Tongue (tissue), 2 donors: ENCODE results near the gene SPIRE2. TPM values are rescaled to one million over a fixed set of nuclear protein-coding genes. Genes with fewer than 3 reads are reported as not detected.
A peak's percentile ranks its signal among the peaks of the same experiment; 100 is the strongest.

Experiments
- DNase-seq: peaks from one replicate; pipeline ENCODE4 v3.0.0-alpha.2; 2015
- total RNA-seq: library from RNA; depleted of rRNA; stranded (reverse); fragments of >200 nt; gene quantifications from one replicate; pipeline ENCODE4 v1.2.3, GENCODE V29; 2014

SPIRE2 gene
- total RNA-seq, 1 donor from 2014 or later, result 2.5 TPM

DNA sequence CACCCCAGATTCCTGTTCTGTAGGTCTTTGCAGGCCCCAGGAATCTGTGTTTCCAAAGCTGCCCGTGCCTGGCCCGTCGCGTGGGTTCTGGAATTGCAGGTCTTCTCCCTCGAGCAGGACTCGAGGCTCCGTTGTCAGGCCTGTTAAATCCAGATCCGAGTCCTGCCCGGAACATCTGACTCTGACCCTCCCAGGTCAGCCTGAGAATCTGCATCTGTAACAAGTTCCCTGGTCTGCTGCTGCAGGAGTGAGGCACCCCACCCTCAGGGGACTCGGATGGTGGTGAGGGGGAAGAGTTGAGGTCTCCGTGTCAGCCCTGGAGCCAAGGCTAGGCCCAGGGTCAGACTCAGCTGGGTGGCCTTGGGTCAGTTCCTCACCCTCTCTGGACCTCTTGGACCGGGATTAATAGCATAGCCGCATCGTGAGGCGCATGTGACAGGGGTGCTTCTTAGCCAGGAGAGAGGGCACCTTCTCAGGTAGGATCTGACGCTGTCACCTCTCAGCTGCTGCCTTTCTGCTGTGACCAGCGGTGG is 8.8 kb downstream of the SPIRE2 start:
- DNase-seq, result no peak

DNA sequence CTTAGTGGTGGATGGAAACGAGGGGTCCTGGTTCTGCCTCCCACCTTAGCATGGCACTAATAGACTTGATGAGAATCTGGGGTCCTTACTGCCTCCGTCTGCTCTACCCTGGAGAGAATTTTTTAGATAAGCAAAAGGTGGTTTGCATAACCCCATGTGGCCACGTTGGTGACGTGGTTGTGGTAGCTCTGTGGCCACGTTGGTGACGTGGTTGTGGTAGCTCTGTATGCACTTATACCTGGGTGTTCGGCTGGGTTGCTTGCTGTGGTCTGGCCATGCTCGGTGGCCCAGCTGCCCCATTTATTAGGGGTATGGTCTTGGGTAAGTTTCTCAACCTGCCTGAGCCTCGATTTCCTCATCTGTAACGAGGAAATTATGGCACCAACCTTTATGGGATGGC is 13.0 kb downstream of the SPIRE2 start:
- no peak for DNase-seq

DNA sequence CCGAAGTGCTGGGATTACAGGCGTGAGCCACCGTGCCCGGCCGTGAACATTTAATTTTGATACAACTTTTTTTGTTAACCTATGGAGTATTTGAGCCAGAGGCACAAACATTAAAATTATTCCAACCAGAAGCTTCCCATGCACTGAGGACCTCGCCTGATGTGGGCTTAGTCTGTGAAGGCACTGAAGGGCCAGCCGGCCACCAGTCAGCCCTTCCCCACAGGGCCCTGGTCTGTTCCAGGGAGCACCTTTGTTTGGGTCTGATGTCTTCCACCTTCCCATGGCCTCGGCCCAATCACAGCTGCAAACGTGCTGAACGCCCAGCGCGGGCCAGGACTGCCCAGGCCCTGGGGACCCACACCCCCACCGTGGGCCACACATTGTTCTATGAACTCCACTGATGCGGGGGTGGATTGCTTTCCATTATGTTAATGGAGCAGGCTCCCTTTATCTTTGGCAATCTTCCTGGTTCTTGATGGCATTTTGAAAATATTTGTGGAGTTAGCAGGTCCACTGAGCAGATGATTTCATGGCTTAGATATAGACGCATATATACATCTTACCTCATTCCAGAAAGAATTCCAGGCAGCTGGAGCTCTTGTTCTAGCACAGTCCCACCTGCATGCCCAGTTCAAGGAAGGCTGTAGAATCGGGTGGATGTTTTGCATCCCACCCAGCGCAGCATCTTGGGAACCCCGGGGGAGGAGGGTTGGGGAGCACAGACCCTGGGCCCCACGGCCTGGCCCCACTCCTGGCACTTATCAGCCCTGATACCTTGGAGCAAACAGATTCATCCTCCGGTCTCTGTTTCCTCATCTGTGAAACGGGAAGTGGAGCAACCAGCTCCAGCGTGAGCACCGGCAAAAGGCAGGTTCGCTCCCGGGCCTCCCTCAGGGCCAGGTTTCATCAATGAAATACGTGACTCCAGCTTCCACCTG is 14.5 kb downstream of the SPIRE2 start:
- no peak for DNase-seq

DNA sequence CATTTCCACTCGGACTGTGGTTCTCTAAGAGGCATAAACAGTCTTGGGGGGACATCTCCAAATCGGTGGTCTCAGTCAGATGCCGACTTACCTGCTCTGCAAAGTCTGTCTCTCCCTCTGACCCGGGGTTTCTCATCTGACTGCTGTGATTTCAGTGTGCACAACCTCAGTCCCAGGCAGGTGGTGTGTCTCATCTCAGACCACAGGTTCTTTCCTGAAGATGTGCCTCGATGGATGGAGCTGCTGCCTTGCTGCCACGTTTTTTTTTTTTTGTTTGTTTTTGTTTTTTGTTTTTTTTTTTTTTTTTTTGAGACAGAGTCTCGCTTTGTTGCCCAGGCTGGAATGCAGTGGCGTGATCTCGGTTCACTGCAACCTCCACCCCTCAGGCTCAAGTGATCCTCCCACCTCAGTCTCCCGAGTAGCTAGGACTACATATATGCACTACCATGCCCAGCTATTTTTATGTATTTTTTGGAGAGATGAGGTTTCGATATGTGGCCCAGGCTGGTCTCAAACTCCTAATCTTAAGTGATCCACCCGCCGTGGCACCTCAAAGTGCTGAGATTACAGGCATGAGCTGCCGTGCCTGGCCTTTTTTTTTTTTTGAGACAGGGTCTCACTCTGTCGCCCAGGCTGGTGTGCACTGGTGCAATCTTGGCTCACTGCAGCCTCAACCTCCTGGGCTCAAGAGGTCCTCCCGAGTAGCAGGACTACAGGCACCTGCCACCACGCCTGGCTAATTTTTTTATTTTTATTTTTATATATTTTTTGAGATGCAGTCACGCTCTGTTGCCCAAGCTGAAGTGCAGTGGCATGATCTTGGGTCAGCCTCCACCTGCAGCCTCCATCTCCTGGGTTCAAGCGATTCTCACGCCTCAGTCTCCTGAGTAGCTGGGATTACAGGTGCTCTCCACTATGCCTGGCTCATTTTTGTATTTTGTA is 15.4 kb downstream of the SPIRE2 start:
- no peak for DNase-seq

DNA sequence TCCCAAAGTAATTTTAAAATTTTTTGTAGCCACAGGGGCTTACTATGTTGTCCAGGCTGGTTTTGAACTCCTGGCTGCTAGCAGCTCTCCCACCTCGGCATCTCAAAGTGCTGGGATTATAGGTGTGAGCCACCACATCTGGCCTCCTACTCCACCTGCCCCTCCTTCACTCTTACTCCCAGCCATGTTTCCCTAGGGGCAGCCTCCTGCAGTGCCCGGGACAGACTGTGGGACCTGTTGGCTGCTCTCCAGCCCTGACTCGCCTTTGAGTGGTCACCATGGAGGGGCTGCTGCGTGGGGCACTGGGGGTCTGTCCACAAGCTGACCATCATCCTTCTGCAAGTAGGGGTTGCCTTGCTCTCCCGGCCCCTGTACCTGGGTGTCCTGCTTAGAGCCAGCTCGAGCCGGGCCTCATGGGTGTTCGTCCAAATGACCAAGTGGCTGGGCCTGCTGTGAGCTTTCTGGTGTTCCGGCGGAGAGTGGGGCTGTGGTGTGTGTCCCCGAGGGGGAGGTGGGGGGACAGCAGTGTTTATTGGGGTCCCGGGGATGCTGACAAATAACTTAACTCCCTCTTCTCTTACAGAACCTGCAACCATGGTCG is 16.6 kb downstream of the SPIRE2 start:
- no peak for DNase-seq

DNA sequence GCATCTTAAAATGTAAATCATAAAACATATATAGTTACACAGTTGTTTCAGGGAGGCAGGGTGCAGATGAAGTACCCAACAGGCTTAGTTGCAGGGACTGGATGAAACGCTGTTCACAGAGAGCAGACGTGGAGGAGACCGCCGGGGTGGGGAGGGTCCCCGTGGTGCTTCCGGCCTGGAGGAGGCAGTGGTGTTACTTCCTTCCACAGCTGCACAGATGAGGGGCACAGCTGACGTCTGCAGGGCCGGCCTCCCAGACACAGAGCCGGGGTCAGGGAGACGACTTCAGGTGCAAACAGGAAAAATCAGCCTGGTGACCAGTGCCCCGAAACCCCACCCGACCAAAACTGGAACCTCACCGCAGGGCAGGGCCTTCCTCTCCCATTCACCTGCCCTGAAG is 17.1 kb downstream of the SPIRE2 start:
- no peak for DNase-seq

DNA sequence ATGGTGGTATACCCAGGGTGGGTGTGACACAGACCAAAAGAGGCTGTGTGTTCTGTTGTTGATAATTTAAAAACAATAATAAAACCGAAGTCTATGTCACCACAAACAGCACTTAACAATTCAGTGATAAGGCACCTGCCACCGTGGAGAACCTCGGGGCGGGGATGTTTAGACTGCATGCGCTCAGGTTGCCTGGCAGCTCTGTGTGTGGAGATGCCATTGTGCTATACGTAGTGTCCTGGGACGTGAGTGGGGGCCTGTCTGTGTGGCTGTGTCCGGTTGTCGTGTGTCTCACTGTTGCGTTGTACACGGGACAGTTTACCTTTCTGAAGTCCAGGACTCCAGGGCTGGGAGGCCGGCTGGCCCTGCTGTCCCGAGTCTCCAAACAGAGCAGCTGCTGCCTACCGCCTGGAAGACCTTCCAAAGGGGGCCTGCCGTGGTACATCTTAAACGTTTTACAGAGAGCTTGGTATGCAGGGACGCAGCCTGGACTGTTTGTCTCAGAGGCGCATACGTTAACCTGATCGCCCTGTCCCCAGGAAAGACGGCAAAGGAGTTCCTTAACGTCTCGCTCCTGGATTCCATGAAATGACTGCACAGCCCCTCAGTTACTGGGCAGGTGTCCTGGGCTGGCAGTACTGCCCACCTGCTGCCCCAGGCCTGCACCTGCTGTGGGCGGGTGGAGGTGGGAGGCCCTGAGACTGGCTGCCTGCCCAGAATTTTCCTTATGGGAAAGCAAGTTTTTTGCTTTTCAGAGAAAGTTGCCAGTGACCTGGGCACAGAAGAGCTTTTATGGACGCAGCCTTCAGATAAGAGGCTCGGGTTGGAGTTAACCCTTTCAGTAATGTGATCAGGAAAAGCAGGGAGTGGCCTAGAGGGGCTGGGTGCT is 19.0 kb downstream of the SPIRE2 start:
- peak; percentile 23 for DNase-seq

DNA sequence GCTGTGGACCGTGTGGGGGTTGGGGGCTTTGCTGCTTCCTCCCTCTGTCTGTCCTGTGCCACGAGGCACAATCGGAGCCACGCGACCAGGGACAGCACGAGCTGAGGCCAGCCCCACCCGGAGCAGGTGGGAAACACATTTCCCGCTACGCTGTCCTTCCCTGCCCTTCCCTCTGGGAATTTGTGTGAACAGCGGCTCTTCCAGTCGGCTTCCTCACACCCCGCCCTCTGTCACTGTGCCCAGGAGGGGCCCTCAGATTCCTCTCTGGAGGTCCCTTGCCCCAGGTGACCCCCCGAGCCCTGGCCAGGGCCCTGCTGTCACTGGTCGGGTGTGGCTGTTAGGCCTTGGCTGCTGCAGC is 19.6 kb downstream of the SPIRE2 start:
- no peak for DNase-seq

DNA sequence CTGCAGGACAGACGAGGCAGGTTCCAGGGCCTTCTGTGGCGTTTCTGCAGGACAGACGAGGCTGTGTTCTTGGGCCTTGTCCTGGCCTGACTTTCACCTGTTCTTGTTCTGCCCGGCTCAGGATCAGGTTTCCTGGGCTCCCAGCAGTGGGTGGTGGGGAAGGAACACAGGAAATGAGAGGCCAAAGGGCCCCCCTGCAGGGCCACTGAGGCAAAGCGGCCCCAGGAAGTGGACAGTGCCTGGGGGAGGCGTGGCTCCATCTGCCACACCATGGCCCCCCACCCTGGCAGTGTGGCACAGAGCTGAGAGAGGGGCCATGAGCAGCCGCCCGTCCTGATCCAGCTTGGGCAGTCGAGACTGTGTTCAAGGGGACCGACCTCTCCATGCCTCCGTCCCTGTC is 20.7 kb downstream of the SPIRE2 start:
- no peak for DNase-seq

DNA sequence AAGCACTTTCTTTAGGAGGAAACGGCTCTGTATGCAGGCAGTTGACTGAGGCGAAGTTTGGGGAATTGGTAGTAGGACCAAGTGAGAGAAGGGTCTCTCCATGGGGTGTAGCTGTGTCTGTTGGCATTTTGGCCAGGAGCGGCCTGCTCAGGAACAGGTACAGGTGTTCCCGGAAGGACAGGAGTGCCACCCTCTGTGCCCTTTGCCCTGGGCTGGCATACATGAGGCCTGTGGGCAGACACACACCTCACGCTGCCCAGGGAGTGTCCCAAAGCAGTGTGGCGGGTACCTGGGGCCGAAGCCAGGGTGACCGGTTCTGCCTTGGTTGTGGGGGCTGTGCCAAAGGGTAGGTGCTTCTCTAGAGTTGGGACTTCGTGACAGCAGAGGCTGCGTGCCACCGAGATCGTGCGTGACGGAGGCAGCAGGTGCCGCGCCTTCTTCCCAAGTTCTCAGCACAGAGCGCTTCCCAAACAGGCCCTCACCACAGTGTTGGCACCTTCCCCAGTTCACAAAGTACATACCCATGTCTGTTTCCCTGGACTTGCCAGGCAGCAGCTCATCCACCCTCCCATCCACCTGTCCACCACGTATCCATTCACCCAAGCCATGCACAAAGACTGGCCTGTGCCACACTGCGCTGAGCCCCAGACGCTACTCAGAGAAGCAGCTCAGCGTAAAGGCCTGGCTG is 25.2 kb downstream of the SPIRE2 start:
- no peak for DNase-seq

DNA sequence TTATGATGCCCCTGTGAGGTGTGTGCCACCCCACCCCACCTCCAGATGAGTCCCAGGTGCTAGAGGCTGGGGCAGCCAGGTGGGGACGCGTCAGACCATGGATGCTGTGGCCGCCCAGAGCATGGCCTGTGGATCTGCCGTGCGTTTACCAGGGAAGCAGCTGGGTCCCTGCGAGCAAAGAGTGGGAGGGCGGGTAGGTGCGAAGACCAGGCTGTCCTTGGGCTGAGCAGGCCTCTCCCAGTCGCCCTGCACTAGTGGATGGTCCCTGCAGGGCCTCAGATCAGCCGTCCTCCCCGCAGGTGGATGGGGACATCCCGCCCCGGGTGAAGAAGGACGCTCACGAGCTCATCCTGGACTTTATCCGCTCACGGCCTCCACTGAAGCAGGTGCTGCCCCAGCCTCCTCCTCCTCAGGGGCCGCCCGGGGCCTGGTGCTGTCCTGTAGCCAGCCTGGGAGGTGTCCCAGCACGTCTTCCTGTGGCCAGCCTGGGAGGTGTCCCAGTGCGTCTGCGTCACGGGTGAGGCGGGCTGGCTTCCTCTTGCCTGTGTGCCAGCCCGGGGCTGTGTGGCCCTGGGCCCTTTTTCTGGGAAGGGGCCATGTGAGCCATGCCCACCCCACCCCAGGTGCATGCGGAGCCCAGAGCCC is 27.1 kb downstream of the SPIRE2 start:
- no peak for DNase-seq

DNA sequence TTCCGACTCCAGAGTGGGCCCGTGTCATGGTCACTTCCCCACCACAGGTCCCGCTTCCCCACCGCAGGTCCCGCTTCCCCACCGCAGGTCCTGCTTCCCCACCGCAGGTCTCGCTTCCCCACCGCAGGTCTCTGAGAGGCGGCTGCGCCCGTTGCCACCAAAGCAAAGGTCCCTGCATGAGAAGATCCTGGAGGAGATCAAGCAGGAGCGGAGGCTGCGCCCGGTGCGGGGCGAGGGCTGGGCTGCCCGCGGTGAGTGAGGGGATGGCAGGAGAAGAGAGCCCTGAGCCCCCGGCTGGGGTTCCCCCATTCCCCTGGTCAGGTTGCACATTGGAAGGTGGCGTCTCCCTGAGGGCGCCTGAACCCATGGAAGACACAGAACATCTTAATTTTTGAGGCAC is 27.7 kb downstream of the SPIRE2 start:
- DNase-seq, result no peak

DNA sequence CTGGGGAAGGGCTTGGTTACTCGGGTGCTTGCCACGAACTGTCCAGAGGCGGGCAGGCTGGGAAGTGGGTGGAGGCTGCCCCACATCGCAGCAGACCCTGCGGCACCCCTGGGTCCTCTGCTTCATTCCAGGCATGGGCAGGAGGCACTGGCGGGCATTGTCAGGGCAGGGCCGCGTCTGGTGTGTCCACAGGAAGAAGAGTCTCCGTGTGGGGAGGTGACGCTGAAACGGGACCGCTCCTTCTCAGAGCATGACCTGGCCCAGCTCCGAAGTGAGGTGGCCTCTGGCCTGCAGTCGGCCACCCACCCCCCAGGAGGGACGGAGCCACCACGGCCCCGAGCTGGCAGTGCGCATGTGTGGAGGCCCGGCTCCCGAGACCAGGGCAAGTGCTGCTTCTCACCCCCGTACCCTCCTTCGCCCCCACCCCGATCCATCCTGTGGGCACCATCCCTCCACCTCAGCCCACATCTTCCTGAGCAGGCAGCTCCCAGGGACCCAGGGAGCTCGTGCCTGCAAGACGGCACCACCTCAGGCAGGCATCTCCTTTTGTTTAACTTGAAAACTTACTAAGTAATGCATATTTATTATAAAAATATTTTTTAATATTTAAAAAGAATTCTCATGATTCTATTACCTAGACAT is 30.8 kb downstream of the SPIRE2 start:
- DNase-seq, result no peak

DNA sequence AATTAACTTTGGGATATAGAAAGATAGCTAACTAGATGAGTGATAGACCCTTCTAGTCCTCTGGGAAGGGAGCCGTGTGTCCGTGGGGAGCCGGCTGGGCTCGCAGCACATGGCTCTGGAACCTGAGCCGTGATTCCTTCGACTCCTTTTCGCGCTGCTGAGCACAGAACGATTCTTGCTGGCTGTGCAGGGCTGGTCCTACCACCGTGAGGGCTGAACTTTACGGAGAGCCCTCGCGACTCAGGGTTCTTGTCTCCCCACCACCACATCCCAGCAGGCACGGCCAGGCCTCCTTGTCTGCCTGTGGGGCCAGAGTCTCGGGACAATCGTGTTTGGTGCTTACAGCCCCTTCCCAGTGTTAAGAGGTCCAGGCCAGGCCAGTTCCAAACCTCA is 31.3 kb downstream of the SPIRE2 start:
- no peak for DNase-seq

DNA sequence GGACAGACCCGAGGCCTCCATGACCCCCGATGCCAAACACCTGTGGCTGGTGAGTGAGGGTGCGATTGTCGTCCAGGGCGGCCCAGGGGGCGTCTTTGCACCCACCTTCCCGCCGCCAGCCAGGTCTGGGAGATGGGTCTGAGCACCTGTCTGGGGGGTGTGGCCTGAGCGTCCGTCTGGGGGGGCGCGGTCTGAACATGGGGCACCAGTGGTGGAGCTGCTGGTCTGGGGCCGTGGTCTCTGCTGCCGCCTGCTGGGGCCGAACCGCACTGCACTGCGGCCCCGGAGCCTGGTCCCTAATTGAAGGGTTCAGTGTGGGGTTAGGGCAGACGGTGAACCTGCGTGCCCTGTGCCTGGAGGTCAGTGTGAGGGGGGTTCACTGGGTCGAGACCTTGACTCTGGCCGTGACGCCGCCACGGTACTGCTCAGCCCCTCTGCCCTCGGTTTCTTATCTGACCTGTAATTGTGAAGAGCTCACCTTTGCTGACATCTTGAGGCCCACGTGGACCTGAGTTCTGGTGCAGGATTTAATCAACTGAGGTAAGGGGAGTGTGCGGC is 32.6 kb downstream of the SPIRE2 start:
- DNase-seq, result peak; percentile 61

DNA sequence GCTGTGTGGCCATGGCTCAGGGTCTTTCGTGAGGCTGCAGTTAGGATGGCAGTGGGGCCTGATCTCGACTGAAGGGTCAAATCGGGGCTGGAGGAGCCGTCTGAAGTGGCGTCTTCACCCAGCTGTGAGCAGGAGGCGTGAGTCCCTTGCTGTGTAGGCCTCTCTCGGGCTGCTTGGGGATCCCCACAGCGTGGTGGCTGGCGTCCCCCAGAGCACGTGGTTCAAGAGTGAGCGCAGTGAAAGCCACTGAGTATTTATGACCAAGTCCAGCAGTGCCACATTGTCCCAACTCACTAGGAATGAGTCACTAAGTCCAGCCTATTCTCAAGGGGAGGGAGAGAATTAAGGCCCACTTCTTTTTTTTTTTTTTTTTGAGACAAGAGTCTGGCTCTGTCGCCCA is 33.4 kb downstream of the SPIRE2 start:
- DNase-seq, result no peak

DNA sequence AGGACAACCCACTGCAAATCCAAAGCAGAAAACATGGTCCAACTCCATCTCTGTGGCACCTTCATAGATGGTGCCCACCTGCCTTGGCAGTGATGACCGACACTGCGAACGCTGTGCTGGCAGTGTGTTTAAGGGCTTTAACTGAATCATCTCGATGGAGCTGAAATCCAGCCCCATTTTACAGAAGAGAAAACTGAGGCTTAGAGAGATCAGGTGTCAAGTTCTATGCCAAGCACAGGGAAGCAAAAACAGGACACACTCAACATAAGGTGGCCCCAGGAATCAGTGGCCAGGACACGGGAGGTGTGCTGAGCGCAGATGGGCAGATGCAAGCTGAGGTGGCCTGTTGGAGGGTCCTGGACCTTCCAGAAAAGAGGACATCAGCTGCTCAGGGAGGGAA is 34.5 kb downstream of the SPIRE2 start:
- DNase-seq, result no peak

DNA sequence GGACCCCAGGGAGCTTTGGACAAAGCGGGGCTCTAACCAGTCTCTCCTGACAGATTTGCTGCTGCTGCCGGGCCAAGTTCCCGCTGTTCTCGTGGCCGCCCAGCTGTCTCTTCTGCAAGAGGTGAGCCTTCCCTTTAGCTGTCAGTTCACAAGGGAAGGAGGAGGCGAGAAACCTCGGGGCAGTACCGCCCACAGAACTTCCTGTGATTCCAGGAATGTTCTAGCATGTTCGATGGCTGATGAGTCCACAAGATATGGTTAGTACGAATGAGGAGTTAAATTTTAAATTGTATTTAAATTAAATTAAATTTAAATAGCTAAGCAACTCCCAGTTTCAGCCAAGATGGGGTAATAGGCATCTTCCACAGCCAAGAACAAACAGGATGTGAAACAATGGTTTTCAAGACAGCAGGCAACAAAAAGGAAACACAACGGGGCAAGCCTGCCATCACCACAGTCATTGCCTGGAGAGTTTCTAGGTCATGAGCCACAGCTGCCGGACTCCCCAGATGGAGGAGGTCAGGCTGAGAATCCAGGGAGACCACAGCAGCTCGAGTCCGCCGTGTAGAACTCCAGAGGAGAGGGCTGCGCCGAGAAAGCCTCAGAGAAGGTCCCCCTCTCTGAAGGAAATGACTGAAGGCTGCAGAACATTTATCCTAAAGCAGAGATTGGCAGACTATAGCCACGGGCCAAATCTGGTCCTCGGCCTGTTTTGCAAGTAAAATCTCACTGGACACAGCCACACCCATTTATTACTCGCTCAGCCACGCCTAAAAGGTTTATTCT is 35.7 kb downstream of the SPIRE2 start:
- DNase-seq, result no peak

DNA sequence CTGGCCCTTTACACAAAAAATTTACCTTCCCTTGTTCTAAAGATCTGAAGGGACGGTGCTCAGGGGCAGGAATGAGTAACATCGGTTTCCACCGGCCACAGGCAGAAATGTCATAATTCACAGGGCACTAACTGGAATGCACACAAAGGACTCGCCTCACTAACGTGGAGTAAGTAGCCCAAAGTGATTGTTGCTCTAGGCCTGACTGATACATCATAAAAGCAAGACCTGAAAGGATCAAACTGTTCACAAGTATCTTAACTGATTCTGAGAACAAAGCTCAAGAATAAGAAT is 36.2 kb downstream of the SPIRE2 start:
- DNase-seq, result no peak
